ENCODE measurements around the gene SMKR1.
"Not testable (repeated sequence)": the region's sequence is repeated elsewhere in the genome, so short reads cannot be mapped to it uniquely, and the experiment has no call there.

Gene SMKR1

GRCh38 chr7:129532375-129532774, 30.0 kb downstream of the SMKR1 start:
- DNase-seq (ENCODE audit: low read depth, low spot score), result no peak

GRCh38 chr7:129534558-129535274, 32.4 kb downstream of the SMKR1 start:
- DNase-seq (ENCODE audit: low read depth, low spot score); H3K4me3 ChIP-seq (ENCODE audit: low read depth, low read length); in situ Hi-C loops (cut with HindIII; ENCODE audit: low sequenced_read_pairs): not testable (repeated sequence)

More at GRCh38 chr7:129532375-129532774, 30.0 kb downstream of the SMKR1 start:
- in situ Hi-C loops (cut with HindIII; ENCODE audit: low sequenced_read_pairs), result no loop called here
- no peak for TF ChIP-seq CTCF (IDR thresholded peaks at IDR 0.05; ENCODE audit: low read depth, low read length)
- no peak overlapping the region for H3K4me3 ChIP-seq (ENCODE audit: low read depth, low read length)

GRCh38 chr7:129535896-129536295, 33.6 kb downstream of the SMKR1 start:
- DNase-seq (ENCODE audit: low read depth, low spot score), result no peak
- H3K4me3 ChIP-seq (ENCODE audit: low read depth, low read length), result no peak overlapping the region
- no peak for TF ChIP-seq CTCF (IDR thresholded peaks at IDR 0.05; ENCODE audit: low read depth, low read length)
- in situ Hi-C loops (cut with HindIII; ENCODE audit: low sequenced_read_pairs), result no loop called here

- H3K4me3 ChIP-seq (ENCODE audit: low read depth, low read length), result no peak overlapping the region
- no peak for TF ChIP-seq CTCF (IDR thresholded peaks at IDR 0.05; ENCODE audit: low read depth, low read length)
- DNase-seq (ENCODE audit: low read depth, low spot score), result no peak
- in situ Hi-C loops (cut with HindIII; ENCODE audit: low sequenced_read_pairs), result no loop called here
These were observed 34.0 kb downstream of the SMKR1 start for GRCh38 chr7:129536323-129536722.

GRCh38 chr7:129538790-129539189, 36.5 kb downstream of the SMKR1 start:
- no peak overlapping the region for H3K4me3 ChIP-seq (ENCODE audit: low read depth, low read length)
- no peak for TF ChIP-seq CTCF (IDR thresholded peaks at IDR 0.05; ENCODE audit: low read depth, low read length)
- in situ Hi-C loops (cut with HindIII; ENCODE audit: low sequenced_read_pairs), result no loop called here
- no peak for DNase-seq (ENCODE audit: low read depth, low spot score)

- TF ChIP-seq CTCF (IDR thresholded peaks at IDR 0.05; ENCODE audit: low read depth, low read length), result no peak
These were observed 38.0 kb downstream of the SMKR1 start for GRCh38 chr7:129540340-129540739.

GRCh38 chr7:129544700-129545099, 42.4 kb downstream of the SMKR1 start:
- no peak overlapping the region for H3K4me3 ChIP-seq (ENCODE audit: low read depth, low read length)
- no peak for DNase-seq (ENCODE audit: low read depth, low spot score)
- in situ Hi-C loops (cut with HindIII; ENCODE audit: low sequenced_read_pairs), result no loop called here
- TF ChIP-seq CTCF (IDR thresholded peaks at IDR 0.05; ENCODE audit: low read depth, low read length), result no peak

More at GRCh38 chr7:129540340-129540739, 38.0 kb downstream of the SMKR1 start:
- no peak overlapping the region for H3K4me3 ChIP-seq (ENCODE audit: low read depth, low read length)
- DNase-seq (ENCODE audit: low read depth, low spot score), result no peak
- in situ Hi-C loops (cut with HindIII; ENCODE audit: low sequenced_read_pairs), result no loop called here
